DMS53 (cell line): Measurements from ENCODE around the gene NEDD4.
A peak's percentile ranks its signal among the peaks of the same experiment; 100 is the strongest.
"Not testable (repeated sequence)": the region's sequence is repeated elsewhere in the genome, so short reads cannot be mapped to it uniquely, and the experiment has no call there.

ENCODE experiments used
- DNase-seq: peaks from one replicate; lab custom pipeline; 2025; lab: John Stamatoyannopoulos, UW

NEDD4 gene

GRCh38 chr15:55993111-55993803, at the start of gene NEDD4:
TSS of gene NEDD4 (minus strand) at chr15:55993612. CDS start at chr15:55993555, 57 bp downstream.
- DNase-seq, result peak; percentile 86

- DNase-seq, result no peak
Measured at GRCh38 chr15:56042498-56042897, 49.1 kb upstream of the NEDD4 start.

GRCh38 chr15:56042031-56042430, 48.6 kb upstream of the NEDD4 start:
- no peak for DNase-seq

- peak; percentile 94 for DNase-seq
Measured at GRCh38 chr15:56040081-56041035, 46.9 kb upstream of the NEDD4 start.

GRCh38 chr15:56038707-56039106, 45.3 kb upstream of the NEDD4 start:
- DNase-seq, result no peak

GRCh38 chr15:56038015-56038414, 44.6 kb upstream of the NEDD4 start:
- DNase-seq, result no peak

GRCh38 chr15:56036546-56037067, 43.2 kb upstream of the NEDD4 start:
- DNase-seq, result no peak

GRCh38 chr15:56035166-56035565, 41.8 kb upstream of the NEDD4 start:
- DNase-seq, result no peak

DNA sequence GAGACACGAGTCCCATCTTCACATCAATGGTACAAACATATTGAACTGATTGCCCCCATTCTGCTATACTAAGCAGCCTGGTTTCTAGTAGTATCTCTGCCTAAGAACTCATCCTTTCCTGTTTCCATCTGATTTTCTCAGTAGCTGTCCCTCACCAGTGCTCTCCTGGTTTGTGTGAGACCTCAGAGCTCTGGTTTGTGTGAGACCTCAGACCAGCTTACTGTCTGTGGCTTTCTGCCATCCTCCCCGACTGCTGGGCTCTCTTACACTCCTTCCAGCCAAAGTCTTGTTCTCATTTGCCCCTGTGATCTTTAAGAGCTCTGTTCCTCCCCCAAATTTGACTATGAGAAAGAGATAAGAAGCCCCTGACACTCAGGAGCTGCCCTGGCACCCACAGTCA, 41.1 kb upstream of the NEDD4 start:
- no peak for DNase-seq

- DNase-seq, result no peak
Measured at GRCh38 chr15:56032373-56032772, 39.0 kb upstream of the NEDD4 start.

DNA sequence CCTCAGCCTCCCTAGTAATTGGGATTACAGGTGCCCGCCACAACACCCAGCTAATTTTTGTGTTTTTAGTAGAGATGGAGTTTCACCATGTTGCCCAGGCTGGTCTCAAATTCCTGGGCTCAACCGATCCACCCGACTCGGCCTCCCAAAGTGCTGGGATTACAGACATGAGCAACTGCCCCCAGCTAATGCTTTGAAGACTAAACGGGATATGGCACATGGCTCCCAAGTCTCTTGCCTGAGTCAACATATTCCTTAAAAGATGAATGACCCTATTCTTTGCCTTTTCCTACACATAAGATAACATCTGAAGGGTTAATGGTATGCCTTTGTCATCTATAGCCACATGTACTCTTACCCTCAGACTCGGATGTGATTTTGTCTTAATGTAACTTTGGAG, 38.4 kb upstream of the NEDD4 start:
- DNase-seq, result no peak

GRCh38 chr15:56031402-56031801, 38.0 kb upstream of the NEDD4 start:
- DNase-seq, result no peak

DNA sequence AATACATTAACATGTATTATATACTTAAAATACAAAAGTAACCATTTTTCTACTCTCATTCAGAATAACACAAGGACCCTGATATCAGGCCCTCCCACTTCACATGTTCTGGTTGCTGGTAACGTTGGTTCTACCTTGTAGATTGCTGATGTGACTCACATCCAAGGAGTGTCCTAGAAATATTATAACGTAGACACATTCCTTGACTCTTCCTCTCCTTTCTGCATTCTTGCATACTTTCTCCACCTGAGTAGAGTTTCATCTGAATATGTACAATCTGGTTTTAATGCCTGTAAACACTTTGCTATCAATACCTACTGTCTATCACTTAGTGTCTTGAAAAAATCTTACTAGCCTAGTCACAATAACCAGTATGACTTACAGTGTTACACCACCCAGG, 35.0 kb upstream of the NEDD4 start:
- DNase-seq, result no peak

GRCh38 chr15:56023160-56023559, 29.7 kb upstream of the NEDD4 start:
- not testable (repeated sequence) for DNase-seq

DNA sequence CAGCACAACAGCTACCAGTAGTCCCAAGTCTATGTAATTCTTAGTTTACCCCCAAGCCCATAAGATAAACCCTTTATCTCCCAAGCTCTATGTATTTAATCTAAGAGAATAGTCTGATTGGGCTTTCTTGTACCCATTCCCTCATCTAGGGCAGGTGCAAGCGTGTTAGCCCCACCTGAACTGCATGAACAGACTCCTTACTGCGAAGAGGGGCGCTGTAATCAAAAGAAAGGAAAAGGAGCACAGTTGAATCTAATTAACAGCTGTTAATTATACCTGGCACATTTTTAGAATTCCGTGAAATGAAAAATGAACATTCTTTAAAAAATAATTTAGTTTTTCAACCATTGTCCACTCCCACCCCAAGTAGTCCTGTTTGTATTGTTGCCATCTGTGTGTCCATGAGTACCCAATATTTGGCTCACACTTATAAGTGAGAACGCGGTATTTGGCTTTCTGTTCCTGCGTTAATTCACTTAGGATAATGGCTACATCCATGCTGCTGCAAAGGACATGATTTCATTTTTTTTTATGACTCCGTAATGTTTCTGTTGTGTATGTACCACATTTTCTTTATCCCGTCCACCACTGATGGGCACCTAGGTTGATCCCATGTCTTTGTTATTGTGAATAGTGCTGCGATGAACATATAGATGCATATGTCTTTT, 26.5 kb upstream of the NEDD4 start:
- no peak for DNase-seq

GRCh38 chr15:56019060-56019793, 25.8 kb upstream of the NEDD4 start:
- DNase-seq, result no peak

DNA sequence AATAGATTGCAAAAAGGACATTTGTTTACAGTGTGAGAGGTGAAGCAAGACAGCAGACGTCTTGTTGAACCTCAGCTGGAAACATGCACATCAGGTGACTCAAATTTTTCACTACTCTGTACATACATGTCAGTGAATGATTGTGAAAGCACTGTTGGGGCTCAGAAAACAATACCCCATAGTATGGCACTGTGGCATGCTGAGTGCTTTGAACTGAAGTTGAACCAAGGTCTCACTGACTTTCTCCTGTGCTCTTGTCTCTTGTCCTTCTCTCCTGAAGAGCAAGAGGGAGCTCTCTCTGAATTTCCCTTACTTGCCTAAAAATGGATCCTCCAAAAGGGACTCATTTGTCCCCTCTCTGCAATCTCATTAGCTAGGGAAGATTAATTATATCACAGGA, 24.5 kb upstream of the NEDD4 start:
- DNase-seq, result no peak

DNA sequence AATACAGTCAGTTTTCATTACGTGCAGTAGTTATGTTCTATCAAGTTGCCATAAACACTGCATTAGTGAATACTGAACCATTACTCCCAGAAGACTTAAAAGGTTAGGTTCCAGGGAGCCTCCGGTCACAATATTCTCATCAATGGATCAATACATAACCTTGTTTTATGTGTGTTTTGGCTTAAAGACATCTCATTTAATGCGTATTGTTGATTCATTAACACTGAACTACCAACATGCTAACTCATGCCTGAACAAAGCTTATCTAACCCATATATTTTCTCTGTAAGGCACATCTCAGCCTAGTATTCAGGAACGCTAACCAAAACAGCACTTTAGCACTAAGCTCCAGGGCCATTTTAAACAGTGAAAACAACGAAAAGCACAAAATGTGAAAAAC, 24.1 kb upstream of the NEDD4 start:
- no peak for DNase-seq

DNA sequence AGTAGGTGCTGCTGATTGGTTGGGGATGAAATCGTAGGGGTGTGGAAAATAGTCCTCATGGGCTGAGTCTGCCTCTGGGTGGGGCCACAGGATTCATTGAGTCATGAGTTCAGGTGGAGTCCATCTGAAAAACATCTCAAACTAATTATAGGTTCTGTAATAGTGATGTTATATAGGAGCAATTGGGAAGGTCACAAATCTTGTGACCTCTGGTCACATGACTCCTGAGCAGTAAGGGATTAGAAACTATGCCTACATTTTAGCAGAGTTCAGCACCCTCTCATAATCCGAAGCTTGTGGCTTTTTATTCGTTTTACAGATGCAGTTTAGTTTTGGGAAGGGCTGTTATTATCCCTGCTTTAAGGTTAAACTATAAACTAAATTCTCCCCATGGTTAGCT, 22.9 kb upstream of the NEDD4 start:
- no peak for DNase-seq

DNA sequence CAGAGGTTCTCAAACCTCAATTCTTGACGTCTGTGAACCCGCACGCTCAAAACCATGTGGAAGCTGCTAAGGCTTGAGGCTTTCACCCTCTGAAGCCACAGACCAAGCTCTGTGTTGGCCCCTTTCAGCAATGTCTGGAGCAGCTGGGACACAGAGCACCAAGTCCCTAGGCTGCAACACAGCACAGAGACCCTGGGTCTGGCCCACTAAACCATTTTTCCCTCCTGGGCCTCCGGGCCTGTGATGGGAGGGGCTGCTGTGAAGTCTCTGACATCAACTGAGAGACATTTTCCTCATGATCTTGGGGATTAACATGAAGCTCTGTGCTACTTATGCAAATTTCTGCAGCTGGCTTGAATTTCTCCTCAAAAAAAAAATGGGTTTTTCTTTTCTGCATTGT, 21.3 kb upstream of the NEDD4 start:
- DNase-seq, result no peak

DNA sequence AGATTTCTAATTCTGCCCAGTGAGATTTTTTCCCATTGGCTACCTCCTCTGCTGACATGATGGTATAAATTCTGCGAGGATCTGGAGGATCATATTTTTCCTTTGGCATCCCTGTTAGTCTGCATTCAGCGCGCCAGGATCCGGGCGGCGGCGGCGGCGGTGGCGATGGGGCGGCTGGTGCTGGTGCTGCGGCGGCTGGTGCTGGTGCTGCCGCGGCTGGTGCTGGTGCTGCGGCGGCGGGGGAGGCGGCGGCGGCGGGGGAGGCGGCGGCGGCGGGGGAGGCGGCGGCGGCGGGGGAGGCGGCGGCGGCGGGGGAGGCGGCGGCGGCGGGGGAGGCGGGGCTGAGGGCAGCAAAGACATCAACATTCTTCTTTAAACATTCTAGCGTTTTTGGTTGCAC, 13.6 kb upstream of the NEDD4 start:
- not testable (repeated sequence) for DNase-seq

GRCh38 chr15:56006371-56006770, 13.0 kb upstream of the NEDD4 start:
- DNase-seq, result not testable (repeated sequence)
